ENCODE measurements around the gene XPO5.
A peak's percentile ranks its signal among the peaks of the same experiment; 100 is the strongest.
"Not testable (repeated sequence)": the region's sequence is repeated elsewhere in the genome, so short reads cannot be mapped to it uniquely, and the experiment has no call there.

The XPO5 gene

DNA sequence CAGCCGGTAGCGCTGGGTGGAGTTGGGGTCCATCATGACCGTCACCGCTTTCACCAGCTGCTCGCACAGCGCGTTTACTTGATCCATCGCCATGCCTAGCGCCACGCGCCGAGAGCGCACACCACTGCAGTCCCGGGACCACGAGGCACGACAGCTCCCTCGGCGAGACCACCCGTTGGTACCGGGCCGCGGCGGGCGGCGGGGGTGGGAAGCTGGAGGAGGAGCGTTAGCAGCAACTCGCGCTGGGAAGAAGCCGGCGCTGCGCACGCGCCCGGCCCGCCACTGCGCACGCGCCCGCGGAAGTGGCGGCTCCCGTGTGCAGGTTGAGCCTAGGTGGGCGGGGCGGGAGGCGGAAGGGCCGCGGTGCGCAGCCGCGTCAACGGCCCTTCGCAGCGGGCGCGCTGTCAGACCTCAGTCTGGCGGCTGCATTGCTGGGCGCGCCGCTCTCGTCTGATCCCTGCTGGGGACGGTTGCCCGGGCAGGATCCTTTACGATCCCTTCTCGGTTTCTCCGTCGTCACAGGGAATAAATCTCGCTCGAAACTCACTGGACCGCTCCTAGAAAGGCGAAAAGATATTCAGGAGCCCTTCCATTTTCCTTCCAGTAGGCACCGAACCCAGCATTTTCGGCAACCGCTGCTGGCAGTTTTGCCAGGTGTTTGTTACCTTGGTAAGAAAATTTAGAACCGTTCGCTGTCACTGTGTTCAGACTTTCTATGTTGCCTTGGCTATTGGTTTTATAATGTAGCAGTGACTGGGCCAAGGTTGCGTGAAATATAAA lies at the start of gene XPO5, which contains the start of gene POLH:
Gene XPO5, minus strand, starts transcription at position 267 of the 780 bp plus-strand sequence. Its CDS starts 174 bp downstream, at position 93.
Gene POLH, plus strand, starts transcription at position 414 of the 780 bp plus-strand sequence. CDS start 6,135 bp downstream, outside the sequence.
- DNase-seq: peak; percentile 91

DNA sequence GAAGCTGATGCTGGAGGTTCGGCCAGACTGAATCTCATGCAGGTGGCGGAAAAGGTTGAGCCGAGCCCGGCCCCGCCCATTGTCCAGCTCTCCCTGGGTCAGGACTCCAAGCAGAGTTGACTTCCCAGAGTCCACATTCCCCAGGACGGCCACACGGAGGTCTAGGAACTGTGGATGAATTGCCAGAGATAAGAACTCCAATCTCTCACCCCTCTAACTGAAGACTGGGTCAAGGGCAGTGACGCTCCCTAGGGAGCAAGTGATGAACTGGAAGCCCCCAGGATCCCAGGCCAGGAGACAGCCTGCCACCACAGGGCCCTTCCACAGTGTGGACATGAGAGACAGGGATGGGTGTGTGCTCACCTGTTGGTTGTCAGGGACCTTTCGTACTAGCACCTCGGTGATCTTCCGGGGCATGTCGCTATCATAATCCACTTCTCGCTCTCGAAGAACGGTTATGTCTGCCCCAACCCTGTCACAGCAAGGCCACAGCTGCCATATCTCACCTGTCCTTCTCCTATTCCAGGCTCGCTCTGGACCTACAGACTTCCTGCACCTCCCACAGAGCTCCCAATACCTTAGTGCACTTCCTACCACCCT lies 49.7 kb upstream of the XPO5 start:
- DNase-seq: no peak

DNA sequence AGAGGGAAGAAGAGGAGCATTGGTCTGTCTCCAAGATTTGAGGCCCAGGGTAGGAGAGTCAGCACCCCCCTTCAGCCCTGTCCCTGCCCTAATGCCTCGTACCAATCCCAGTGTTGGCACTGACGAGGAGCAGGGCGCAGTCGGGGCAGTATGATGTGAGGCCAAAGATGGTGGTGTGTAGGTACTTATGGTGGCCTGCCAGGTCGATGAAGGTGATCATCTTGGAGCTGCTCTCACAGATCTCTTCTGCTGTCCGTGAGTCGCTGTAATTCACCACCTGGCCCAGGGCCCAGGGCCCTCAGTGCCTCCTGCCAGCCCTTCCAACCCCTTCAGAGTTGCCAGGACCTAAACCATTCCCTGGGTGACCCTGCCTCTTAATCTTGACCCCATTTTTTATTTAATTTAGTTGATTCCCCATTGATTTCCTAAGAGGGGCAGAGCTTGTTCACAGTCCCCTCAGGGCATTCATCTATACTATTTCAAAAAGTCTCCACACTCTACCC lies 49.0 kb upstream of the XPO5 start:
- no peak for DNase-seq

DNA sequence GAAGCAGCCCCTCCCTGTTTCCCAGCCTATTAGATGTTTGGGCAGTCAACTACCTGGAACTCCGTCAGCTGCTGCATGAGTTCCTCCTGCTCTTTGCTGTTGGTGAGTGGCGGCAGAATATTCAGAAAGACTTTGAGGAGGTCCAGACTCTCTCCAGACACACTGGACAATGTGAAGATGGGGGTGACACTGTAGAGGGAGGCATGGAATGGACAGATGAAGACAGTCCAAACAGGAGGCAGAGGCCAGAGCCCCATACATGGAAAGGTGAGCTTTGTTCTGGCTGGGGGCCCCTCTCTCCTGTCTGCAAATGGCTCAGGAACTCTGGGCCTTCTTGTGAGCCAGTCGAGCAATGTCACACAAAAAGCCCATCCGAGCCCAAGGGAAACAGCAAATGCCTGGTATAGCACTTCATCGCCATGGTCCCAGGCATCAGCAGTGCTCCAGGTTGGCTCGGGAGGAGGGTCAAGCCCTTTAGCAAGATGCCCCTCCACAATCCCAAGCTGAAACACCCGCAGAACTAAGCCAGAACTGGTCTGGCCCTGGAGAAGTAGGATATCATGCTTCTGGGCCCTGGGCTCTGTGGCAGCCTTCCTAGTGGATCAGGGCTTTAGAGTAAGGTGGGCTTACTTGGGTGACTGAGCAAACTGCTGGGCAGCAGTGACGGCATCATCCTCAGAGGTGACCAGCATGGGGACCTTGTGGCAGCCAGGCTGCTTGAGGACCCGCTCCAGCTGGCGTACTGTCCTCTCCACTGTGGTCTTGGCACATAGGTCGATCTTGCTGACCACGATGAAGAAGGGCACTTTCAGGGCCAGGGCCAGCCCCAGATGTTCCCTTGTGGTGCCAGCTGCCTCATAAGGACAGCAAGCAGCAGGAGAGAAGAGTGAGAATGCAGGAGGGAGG lies 48.3 kb upstream of the XPO5 start:
- no peak for DNase-seq

DNA sequence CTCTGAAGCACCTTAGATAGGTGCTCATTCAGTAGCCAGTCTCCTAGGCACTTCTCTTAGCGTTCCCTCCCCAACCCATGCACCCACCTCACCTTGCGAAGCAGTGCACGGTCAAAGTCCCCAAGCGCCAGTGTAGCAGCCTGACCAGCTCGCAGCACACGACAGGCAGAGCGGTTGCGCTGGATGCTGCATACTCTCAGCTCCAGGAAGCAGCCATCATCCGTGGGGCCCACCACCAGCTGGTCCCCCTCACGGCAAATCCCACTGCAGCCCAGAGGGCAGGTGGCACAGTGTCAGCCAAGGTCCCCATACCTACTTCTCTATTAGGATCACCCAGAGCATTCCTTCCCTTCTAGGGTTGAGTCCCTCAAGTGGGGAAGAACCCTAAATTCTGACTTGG lies 46.7 kb upstream of the XPO5 start:
- no peak for DNase-seq

DNA sequence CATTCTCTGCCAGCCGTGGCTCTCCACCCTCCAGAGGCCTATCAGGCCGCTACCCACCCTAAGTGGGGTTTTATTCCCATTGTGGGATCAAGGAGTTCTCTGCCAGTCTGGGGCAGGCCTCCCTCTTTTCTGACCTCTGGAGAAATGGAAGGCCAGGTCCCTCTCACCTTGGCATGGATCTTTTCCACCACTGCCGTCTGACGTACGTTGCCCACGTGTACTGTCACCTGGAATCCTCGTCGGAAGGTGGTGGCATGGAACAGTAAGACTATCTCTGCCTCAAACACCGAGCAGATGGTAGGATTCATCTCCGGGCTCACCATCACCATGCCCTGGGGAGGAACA lies 46.0 kb upstream of the XPO5 start:
- no peak for DNase-seq

DNA sequence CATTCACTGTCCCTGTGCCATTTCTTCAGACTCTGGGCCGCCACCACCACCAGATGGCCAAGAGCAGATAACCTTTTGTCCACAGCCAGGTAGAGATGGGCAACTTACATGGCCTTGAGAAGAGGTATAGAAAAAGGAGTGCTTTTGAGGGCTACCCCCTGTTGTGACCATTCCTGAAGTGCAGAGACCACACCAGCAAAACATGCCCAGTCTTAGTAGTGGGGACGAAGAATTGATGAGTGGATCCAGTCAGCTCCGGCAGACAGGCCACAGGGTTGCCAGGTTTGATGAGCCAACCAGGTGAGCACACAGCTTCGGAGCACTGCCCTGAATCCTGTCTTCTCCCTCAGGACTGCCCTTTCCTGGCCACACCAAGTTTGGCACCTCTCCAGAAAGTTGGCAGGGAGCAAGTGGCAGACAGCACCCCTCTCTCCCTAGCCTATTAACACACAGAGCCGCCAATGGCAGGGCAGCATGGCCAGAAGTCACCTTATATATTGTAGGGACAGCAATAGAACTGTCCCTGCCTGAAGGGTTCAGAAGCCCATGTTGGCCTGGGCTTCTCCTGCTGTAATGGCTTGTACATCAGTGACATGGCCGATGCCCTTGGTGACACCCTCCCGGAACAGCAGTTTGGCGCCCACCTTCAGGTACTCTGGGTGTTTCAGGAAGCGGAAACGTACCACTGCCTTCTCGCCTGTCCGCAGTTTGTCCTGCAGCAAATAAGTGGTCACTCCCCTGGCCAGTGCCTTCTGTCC lies 45.4 kb upstream of the XPO5 start:
- DNase-seq: peak; percentile 4

DNA sequence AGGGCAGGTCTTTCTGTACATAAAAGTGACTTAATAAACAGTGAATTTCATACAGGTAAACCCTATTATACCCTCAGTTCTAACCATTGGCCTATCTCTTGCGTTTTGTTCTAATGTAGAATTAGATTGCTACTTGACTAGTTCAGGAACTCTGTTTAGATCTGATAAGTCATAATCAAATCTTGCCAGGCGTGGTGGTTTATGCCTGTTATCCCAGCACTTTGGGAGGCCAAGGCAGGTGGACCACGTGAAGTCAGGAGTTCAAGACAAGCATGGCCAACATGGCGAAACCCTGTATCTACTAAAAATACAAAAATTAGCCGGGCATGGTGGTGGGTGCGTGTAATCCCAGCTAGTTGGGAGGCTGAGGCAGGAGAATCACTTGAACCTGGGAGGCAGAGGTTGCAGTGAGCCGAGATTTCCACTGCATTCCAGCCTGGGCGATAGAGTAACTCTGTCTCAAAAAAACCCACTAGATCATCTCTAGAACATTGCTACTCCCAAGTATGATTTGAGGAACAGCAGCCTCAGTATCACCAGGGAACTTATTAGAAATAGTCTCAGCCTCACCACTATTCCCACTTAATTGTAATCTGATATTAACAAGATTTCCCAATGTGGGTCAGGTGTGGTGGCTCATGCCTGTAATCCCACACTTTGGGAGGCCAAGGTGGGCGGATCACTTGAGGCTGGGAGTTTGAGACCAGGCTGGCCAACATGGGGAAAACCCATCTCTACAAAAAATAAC lies 41.1 kb upstream of the XPO5 start:
- DNase-seq: no peak

DNA sequence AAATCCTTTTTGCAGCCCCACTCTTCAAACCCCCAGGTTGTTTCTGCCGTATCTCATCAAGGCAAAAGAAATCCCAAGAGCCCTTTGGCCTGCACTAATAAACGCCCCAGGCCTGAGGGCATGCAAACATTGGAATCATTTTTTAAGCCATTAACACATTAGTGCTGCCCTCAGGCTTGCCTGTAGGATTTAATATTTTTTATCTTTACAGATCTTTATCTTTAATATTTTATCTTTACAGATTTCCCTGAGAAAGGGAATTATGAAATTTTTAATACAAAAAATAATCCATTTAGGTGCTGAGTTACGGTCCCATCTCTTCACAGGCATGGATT lies 38.5 kb upstream of the XPO5 start:
- DNase-seq: no peak

DNA sequence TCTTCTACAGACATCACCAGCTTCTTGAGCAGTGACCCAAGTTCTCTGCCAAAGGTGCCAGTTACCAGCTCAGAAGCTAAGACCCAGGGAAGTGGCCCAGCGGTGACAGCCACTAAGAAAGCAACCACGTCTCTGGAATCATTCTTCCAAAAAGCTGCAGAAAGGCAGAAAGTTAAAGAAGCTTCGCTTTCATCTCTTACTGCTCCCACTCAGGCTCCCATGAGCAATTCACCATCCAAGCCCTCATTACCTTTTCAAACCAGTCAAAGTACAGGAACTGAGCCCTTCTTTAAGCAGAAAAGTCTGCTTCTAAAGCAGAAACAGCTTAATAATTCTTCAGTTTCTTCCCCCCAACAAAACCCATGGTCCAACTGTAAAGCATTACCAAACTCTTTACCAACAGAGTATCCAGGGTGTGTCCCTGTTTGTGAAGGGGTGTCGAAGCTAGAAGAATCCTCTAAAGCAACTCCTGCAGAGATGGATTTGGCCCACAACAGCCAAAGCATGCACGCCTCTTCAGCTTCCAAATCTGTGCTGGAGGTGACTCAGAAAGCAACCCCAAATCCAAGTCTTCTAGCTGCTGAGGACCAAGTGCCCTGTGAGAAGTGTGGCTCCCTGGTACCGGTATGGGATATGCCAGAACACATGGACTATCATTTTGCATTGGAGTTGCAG lies 38.0 kb upstream of the XPO5 start:
- DNase-seq: no peak

DNA sequence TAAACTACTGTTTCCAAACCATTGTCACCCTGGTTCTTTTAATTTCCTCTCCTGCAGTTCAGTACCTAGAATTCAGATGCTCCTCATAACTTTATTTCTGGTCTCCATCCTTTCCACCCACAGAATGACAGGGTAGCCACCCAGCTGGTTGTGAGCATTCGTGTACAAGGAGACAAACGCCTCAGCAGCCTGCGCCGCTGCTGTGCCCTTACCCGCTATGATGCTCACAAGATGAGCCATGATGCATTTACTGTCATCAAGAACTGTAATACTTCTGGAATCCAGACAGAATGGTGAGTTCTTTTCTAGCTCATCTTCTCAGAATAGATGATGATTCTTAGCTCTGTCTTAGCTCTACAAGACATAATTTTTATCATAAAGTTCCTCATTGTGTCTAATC lies 34.6 kb upstream of the XPO5 start:
- DNase-seq: no peak

DNA sequence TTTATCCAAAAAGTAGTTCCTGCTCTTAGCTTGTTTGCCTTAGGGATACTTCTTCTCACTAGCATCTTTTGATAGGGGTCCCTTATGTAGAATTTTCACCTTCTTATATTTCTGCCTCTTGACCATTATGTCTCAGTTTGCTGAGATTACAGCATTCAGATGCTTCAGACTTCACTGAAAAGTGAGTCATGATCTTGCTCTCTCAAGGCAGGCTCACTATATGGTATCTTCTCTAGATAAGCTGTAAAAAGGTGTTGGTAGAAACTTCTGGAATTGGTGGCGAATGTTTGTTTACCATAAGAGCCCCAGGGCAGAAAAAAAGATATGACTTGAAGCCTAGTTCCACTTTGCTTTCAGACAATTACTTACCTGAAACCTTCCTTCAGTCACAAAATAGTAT lies 33.6 kb upstream of the XPO5 start:
- no peak for DNase-seq

DNA sequence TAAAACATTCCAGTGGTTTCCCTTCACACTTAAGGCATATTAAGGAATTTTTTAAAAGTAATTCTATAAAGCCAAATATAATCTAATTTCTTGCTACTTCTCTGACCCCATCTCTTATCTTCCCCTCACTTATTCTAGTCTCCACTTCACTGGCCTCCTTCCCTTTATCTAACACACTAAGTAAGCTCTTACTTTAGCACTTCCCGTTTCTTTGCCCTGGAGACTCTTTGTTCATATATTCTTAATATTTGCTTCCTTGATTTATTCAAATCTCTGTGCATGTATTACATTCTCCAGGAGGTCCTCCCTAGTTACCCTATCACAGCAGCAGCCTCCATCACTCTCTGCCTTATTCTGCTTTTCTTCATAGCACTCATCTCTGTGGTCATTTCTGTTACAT lies 33.0 kb upstream of the XPO5 start:
- no peak for DNase-seq

DNA sequence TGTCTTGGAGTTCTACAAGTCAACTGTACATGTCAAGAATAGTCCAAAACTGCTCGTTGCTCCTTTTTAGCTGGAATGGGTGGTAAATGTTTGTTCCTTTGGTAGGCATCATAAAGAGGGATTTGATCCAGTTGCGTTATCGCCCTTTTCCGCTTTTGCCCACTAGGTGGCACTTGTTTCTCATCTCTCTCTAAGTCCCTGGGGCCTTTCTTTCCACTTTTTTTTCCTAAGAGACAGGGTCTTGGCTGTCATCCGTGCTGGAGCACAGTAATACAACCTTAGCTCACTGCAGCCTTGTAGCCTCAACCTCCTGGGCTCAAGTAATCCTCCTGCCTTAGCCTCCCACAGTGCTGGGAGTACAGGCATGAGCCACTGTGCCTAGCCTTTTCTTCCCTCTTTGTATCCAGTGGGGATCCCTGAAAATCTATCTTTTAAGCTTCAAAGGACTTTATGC lies 32.5 kb upstream of the XPO5 start:
- peak; percentile 81 for DNase-seq

DNA sequence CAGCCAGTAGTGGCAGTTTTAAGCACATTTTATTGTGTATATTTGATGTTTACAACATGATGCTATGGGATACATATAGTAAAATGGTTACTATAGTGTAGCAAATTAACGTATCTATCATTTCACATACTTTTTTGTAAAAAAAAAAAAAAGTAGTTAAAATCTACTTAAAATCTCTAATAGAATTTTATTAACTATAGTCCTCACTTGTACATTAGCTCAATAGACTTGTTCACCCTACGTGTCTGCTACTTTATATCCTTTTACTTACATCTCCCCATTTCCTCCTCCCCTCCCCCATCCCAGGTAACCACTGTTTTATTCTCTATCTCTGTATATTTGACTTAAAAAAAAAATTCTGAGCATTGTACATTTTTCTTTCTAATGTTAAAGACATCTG lies 30.2 kb upstream of the XPO5 start:
- no peak for DNase-seq

DNA sequence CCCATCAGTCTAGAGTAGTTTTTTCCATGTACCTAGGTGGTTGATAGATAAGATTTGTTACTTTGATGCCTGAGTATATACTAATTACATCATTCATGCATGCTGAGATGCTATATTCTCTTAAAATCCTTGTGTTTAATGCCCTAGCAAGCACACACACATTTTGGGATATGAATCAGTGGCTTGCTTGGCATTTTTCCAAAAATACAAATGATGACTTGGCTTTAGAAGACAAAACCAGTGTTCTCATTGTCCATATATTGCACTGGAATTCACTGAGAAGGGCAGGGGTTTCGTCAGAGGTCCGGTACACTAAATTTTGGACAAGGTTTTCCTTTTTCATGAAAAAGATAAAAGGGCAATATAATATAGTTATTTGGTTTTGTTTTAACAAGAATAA lies 28.3 kb upstream of the XPO5 start:
- no peak for DNase-seq

DNA sequence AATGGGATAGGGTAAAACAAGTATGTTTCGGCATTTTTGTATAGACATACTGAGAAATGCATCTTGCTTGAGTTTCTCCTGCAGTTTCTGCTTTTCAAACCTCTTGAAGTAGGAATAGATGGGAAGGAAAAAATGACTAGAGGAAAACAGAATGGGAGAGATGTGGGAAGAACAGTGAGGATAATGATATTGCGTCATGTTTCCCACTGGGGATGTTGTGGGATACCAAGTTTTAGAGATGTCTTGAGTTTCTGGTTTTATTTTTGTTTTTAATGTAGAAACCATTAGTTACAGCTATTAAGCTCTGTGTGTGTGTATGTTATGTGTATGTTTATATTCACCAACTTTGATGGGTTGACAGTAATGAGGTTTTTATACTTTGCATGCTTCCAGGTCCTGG lies 24.8 kb upstream of the XPO5 start:
- DNase-seq: no peak

DNA sequence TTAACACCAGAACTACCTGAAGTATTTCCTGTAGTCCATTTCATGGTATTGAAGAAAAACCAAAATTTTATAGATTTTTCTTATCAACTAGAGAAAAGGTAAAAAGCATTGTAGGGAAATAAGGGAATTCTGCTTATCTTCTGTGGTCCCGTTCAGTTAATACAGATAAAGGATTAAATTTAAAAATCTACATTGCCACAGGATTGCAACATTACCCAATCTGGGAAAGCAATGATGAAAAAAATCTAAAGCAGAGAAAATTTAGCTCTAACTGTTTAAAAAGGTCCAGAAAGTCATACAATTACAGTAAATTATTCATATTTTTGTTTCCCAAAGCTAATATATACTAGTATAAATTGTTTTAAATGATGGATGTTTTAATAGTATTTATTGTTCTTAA lies 18.1 kb upstream of the XPO5 start:
- DNase-seq: no peak

DNA sequence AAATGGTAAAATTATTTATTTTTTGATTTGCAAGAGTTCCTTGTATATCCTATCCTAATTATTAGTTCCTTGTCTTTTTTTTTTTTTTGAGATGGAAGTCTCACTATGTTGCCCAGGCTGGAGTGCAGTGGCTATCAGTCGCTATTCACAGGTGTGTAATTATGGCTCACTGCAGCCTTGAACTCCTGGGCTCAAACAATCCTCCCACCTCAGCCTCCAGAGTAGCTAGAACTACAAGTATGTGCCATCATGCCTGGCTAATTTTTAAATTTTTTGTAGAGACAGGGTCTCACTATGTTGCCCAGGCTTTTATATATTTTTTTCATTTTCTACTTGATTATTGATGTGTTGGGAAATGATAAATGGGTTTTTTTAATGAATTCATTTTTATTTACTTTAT lies 13.7 kb upstream of the XPO5 start:
- not testable (repeated sequence) for DNase-seq

DNA sequence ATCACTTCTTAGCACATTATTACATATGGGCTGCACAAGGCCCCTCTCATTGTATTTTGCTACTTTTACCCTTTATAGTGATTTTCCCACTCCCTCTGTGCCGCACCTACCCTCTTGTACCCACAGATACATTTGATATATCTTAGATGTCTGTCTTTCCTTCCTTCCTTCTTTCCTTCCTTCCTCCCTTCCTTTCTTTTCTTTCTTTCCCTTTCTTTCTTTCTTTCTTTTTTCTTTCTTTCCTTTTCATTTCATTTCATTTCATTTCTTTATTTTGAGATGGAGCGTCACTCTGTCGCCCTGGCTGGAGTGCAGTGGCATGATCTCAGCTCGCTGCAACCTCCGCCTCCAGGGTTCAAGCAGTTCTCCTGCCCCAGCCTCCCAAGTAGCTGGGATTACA lies 12.4 kb upstream of the XPO5 start:
- DNase-seq: no peak

DNA sequence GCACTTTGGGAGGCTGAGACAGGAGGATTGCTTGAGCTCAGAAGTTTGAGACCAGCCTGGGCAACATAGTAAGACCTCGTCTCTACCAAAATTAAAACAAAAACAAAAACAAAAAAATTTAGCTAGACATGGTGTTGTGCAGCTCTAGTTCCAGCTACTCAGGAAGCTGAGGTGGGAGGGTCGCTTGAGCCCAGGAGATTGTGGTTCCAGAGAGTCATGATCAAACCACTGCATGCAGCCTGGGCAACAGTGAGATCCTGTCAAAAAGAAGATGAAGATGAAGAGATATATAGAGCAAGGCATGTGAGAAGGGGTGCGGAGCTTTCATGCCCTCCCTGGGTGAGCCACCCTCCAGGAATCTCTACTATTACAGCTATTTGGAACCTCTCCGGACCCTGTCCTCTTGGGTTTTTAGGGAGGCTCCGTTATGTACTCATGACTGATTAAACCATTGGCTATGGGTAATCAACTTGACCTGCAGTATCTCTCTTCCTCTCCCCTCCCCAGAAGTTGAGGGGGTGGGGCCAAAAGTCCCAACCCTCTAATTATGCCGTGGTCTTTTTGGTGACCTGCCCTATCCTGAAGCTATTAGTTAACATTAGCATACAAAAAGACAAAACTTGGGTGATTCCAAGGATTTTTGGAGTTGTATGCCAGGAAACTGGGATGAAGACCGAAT lies 9.2 kb upstream of the XPO5 start:
- DNase-seq: no peak
